NK-92 (cell line): ENCODE measurements around the gene FAU.
"Not testable (repeated sequence)": the region's sequence is repeated elsewhere in the genome, so short reads cannot be mapped to it uniquely, and the experiment has no call there.

Source experiments
- DNase-seq: peaks from one replicate; lab custom pipeline; 2025; ENCODE audit not compliant: unreplicated experiment; lab: John Stamatoyannopoulos, UW

Gene FAU

DNA sequence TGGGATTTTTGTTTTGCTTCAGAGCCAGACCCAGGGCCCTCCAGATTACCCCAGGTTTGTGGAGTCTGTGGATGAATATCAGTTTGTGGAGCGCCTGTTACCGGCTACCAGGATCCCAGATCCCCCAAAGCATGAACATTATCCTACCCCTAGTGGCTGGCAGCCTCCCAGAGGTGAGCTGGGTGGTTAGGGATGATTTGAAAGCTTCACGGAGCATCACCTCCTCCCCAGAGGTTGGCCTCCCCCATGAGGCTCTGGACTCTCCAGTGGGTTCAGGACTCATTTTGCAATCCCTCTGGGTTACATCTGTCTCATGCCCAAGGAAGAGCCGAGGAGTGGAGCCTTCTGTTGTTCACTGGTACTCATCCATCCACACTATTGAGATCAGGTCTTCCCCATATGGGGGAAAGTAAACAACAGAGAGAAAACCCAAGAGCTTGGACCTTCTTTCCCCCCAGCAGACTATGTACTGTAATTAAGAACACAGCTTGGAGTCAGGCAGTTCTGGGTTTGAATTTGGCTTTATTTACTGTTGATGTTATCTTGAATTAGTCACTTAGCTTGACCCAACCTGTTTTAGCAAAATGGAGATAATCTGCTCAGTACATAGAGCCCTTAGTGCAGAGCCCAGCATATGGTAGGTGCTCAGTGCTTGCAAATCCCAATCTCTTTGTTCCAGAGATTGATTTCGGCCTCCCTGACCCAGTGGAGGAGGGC, 2.7 kb upstream of the FAU start:
- no peak for DNase-seq

GRCh38 chr11:65121447-65121864, 478 bp downstream of the FAU start:
- no peak for DNase-seq

GRCh38 chr11:65120831-65121230, 1.1 kb downstream of the FAU start:
- no peak for DNase-seq

DNA sequence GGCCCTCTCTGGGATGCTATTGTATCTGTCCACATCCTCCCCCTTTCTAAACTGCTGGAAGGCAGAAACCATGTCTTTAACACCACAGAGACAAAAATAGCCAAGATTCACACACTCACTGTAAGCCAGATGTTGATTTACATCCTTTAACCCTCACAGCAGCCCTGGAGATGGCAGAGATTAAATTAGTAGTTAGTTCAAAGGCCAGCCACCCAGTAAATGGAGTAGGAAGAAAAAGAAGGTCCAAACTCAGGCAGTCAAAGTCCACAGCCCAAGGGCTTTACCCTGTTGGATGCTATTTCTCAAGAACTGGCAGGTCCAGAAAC, 2.3 kb downstream of the FAU start:
- DNase-seq, result no peak

GRCh38 chr11:65118891-65119669, 2.9 kb downstream of the FAU start:
- DNase-seq, result not testable (repeated sequence)

- DNase-seq, result no peak
Observed at GRCh38 chr11:65118097-65118837, 3.7 kb downstream of the FAU start.

DNA sequence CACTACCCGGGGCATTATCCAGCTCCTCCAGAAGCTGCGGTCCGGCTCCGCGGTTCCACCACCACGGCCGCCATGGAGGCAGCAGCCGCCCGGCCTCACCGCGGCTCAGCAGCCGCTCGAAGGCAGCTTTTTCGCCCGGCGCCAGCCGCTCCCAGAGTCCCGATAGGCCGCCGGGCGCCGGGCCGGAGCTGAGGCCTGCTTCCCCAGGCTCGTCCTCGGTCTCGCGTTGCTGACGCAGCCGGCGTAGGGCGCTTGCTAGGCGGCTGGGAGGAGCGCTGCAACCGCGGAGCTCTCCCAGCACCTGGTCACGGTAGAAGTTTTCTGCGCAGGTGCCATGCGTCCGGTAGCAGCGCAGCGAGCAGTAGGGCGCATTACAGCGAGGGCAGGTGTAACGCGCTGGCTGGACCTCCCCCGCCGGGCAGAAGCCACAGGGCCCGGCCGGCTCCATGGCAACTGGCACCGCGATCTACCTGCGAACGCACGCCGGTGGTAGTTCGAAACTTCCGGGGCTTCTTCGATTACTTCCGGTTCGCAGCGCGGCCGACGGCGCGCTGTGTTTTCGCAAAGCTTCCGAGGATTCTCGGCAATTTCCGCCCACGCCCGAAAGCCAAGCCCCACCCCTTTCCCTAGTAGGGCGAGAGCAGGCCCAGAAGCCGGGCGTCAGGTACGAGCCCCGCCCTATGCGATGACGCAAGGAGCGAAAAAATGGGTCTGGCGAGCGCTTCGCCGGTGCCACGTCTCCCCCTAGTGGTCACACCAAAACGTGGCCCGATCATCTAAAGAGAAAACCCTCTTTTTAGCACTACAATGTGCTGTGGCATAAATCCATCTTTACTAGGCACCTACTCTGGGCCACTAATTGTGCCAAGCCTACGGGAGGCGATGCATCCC, 4.5 kb downstream of the FAU start, which contains the start of gene ZNHIT2:
TSS of gene ZNHIT2 (minus strand) at position 496 of the 891 bp plus-strand sequence. CDS start at position 448, 48 bp downstream.
- DNase-seq, result peak; percentile 96

DNA sequence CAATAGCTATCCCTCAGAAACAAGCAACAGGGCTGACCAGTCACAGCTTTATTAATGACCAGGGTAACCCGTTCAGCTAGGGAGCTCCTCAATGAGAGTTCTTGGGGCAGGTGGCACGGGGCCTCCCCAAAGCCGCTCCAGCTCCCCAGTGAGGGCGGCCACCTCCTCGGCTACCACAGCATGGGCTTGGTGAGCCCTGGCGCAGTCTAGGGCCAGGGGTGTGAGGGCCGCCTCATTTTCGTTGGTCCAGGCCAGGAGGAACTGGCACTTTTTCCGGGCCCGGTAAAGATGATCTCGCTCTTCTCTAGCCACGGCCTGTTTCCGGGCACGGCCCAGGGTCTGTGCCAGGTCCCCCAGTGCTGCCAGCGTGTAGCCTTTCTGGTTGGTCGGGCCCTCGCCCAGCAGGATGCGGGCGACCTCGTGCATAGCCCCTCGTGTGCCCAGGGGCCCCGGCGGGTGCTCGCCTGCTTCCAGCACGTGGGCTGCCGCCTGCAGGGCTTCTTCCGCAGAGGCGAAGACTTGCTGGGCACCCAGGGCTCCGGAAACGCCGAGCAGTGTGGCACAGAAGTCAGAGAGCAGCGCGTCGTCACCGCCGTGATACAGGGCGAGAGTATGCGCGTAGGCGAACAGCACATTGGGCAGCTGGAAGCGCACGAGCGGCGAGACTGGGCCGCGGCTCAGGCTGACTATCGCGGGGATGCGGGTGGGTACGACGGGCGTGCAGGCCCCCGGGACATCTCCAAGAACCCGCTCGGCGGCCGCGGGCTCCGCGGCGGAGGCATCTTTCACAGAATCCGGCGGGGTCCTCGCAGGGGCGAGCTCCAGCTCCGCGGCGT, 5.3 kb downstream of the FAU start:
- DNase-seq, result no peak

- DNase-seq, result no peak
Observed at GRCh38 chr11:65115361-65116082, 6.4 kb downstream of the FAU start.

DNA sequence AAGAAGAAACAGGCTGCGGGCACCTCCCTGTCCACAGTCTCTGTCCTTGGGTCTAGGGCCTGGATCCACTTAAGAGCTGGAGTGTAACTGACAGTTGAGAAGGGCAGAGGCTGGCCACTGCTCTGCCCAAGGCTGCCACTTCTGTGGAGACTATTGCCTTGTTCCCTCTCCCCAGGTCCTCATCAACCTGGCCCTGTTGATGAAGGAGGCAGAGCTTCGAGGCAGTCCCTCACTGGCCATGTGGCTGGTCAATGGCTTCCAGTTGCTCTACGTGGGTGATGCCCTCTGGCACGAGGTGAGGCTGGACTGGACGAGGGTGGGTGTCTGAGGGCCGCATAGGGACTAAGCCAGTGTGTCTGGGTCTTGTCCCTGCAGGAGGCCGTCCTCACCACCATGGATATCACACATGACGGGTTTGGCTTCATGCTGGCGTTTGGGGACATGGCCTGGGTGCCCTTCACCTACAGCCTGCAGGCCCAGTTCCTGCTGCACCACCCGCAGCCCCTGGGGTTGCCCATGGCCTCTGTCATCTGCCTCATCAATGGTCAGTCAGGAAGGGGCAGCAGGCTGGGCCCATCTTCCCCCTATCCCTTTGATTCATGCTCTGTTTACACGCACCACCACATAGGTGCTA, 7.3 kb downstream of the FAU start:
- DNase-seq, result no peak

DNA sequence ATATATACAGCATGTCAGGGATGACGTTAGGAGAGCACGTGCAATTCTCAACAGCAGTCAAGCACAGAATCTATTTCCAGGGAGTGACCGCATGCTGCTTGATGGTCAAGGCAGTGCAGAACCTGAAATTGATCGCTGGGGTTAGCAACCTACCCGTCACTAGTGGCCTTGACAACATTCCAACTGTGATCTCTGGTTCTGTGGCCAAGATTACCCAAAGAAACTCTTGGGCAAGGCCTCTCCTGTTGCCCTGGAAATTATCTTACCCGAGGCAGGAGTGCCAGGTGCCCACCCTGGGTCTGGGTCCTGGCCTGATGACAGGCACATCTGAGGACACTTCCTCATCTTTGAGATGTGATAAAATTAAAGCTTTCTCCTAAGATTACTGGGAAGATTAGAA, 8.1 kb downstream of the FAU start:
- DNase-seq, result no peak

- DNase-seq, result no peak
Observed at GRCh38 chr11:65113361-65113756, 8.6 kb downstream of the FAU start.

GRCh38 chr11:65112546-65113360, 9.2 kb downstream of the FAU start:
- no peak for DNase-seq

DNA sequence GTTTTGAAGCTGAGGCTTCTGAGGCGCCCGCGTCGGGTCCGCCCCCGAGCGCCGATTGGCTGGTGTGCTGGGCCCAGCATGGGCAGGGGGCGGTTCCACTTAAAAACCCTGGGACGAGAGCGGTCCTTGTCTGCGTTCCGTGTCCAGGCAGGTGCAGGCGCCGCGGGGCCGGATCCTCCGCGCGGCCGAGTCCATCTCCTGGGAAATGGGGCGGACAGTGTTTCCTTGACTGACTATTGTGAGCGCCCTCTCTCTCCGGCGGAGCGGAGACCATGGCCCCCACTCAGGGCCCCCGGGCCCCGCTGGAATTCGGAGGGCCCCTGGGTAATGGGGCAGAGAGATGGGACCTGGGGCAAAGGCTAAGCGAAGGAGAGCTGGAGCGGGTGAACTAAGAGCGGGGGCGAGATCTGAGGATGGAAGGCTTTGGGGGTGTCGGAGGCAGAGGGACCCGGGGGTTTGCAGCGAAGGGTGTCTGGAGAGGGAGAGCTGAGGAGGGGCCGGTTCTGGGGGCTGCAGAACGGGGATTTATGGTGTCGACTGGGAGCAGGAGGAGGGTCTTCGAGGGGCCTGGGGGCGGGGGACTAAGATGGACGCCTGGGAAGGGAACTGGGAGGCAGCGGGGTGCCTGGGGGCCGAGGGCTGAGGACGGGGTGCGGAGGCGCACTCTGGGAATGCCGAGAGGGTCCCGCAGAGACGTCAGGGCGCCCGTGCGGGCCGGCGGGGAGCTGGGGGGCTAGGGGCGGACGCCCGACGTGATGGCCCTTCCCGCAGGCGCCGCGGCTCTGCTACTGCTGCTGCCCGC, 10.0 kb downstream of the FAU start, which contains the start of gene TM7SF2:
TSS of gene TM7SF2 (plus strand) at position 129 of the 802 bp plus-strand sequence. CDS start at position 273, 144 bp downstream.
- peak; percentile 55 for DNase-seq

- DNase-seq, result no peak
Observed at GRCh38 chr11:65111159-65111743, 10.7 kb downstream of the FAU start.

DNA sequence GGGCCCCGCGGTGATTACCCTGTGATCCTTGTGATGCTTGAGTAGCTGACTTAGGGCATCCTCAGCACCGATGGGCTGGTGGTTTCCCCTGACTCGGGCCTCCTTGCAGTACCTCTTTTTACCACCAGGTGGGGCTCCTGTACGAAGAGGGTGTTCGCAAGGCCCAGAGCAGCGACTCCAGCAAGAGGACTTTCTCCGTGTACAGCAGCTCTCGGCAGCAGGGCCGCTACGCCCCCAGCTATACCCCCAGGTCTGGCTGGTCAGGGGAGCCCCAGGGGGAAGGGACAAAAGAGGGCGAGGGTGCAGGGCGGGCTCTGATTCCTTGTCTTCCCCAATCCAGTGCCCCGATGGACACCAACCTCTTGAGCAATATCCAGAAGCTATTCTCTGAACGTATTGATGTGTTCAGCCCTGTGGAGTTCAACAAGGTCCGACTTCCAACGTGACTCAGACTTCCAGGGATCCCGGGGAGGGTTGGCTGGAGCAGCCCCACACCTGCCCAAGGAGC, 11.5 kb downstream of the FAU start:
- DNase-seq, result peak; percentile 54
